HG03045 (cell line): Measurements from ENCODE around the gene LRRTM2.
"Not testable (repeated sequence)": the region's sequence is repeated elsewhere in the genome, so short reads cannot be mapped to it uniquely, and the experiment has no call there.

Experiments
- ATAC-seq: cut with Tn5 transposase; IDR thresholded peaks from one replicate; pipeline ENCODE4 v1.9.1; 2021; ENCODE audit warnings: mild to moderate bottlenecking, moderate library complexity; ENCODE audit not compliant: unreplicated experiment

LRRTM2 gene, protein sequence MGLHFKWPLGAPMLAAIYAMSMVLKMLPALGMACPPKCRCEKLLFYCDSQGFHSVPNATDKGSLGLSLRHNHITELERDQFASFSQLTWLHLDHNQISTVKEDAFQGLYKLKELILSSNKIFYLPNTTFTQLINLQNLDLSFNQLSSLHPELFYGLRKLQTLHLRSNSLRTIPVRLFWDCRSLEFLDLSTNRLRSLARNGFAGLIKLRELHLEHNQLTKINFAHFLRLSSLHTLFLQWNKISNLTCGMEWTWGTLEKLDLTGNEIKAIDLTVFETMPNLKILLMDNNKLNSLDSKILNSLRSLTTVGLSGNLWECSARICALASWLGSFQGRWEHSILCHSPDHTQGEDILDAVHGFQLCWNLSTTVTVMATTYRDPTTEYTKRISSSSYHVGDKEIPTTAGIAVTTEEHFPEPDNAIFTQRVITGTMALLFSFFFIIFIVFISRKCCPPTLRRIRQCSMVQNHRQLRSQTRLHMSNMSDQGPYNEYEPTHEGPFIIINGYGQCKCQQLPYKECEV

DNA sequence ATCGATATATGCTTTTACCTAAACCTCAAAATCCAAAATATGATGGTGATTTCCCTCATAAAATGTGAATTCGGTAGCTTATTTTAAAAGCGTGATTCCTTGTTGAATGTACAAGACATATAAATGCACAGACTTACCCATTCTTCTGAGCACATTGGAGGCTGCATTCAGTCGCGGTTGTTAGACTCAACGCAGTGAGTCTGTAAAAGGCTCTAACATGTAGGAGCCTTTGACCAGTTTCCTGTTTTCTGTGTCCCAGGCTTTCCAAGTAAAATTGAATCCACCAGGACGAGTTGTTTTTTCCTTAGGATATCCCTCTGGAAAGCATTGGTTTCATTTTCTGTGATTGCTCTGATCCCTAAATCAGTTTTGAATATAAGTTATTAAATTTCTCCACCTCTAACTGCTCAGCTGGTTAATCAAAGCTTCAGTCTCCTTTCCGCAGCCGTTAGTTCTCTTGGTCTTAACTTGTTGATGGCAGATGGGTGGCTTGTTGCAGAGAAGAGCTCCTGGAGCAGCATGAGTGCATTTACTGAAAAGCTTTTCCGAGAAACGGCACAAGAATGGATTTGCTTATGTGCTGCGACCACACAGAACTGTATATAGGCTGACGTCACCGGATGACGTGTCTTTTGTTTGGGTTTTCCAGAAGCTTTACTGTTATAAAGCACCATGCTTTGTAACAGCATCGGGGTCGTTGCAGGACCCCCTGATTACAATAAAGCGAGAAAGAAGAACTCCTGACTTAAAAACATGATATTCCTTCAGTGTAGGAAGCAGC, at the start of gene LRRTM2:
Gene LRRTM2 (minus strand): TSS at position 565 of the 781 bp plus-strand sequence. CDS start 424 bp downstream, at position 141.
- ATAC-seq: no peak

DNA sequence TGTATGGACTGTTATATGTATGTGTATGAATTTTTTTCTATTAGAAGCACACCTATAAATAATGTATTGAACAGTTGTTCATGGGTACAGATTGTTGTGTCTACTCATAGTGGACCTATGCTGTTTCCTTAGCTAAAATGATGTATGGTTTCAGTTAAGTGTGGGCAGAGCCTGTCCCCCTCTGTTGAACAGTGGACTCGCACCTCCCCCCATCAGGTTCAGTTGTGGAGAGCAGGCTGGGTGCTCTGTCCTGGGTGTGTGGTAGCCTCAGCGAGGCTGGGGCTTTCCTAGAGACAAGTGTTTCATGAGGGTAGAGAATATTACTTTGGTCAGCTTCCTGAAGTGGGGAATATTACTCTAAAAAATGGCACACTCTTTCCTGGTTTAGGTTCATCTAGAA, 47.4 kb upstream of the LRRTM2 start:
- no peak for ATAC-seq

DNA sequence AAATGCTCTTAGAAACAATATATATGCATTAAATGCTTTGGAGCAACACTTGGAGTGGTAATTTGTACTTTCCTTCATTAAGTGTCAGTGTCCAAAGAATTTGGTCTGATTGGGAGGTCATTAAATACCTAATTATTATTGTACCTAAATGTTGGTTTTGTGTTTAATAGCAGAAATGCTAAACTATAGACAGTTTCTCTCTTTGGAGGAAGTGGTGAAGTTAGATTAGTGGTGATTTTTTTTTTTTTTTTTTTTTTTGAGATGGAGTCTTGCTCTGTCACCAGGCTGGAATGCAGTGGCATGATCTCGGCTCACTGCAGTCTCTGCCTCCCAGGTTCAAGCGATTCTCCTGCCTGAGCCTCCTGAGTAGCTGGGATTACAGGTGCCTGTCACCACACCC, 46.2 kb upstream of the LRRTM2 start:
- not testable (repeated sequence) for ATAC-seq

DNA sequence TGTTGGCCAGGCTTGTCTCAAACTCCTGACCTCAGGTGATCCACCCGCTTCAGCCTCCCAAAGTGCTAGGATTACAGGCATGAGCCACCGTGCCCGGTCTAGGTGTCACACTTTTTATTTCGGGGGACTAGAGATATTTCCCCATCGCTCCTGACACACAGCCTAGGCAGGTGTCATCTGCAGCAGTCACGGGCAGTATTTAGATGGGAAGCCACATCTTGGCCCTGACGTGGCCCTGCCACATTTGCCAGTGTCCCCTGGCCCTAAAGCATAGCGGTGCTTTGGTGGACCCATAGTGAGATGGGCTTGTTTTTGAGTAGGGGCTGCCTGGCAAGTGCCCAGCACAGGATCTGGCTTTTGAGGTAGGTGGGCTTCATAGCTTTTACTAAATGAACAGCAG, 45.0 kb upstream of the LRRTM2 start:
- no peak for ATAC-seq

DNA sequence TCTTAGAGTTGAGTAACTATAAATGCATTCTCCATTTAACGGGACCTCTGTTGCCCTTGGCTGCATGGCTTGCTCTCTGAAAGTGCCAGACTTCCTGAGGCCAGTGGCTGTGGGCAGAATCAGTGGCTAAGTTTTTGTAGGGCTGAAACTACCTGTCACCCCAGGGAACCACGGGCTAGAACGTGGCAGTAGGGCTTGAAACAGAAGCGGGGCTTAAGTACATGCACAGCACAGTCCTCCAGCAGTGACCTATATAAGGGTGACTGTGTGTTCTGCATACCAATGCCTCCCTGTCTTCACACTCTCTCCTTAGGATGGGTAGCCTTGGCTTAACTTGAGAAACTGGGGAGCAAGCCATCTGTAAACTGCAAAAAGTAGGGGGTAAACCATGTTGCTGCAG, 43.6 kb upstream of the LRRTM2 start:
- ATAC-seq: no peak

DNA sequence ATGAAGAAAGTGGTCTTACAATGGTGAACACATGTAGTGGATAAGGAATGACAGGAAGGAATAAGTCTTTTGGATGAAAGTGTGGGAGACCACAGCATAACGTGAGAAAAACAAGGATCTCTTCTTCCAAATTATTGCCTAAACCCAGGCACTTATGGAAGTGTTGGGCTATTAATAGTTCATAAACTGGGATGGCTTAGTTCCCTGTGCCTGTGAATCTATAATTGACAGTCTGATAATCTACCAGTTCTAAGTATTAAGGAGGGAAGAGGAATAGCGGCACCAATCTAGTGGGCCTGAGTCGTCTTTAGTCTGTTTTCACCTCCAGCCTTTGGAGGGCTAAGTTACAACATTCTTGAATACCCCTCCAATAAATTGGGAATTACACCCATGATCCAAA, 39.2 kb upstream of the LRRTM2 start:
- no peak for ATAC-seq

DNA sequence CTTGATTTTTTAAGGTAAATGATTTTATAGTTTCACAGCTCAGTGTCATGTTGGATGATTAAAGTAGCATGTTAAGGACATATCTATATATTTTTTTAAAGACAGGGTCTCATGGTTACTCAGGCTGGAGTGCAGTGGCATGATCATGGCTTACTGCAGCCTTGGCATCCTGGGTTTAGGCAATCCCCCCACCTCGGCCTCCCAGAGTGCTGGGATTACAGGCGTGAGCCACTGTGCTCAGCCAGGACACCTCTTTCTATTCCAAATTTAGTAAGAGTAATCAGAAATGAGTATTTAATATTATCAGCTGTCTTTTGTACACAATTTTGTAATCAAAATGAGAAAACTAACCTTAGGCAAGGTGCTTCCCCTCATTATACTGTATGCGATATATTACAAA, 38.6 kb upstream of the LRRTM2 start:
- no peak for ATAC-seq

DNA sequence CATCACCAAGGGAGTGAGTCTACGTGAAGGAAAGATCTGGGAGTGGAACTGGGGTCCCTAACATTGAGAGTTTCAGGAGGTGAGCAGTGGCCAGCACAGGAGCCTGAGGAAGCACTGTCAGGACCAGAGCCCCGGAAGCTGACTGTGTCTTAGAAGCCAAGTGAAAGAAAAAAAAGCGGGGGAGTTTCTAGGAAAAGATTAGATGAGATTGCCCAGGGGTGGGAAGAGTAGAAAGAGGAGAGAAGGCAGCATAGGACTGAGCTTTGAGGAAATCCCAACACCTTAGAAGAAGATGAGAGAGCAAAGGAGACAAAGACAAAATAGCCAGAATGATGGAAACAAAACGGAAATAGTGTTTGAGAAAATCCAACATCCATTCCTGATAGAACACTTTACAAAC, 37.0 kb upstream of the LRRTM2 start:
- ATAC-seq: no peak

DNA sequence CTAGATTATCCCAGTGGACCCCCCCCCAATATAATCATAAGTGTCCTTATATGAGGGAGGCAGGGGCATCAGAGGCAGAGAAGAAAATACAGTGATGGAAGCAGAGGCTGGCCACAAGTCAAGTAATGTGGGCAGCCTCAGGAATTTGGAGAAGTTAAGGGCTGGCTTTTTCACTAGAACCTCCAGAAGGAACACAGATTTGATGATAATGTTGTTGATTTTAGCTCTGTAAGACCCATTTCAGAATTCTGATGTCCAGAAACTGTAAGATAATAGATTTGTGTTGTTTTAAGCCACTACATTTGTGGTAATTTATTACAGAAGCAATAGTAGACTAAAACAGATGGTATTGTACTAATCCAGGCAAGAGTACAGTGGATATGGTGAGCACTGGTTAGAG, 36.3 kb upstream of the LRRTM2 start:
- ATAC-seq: no peak

DNA sequence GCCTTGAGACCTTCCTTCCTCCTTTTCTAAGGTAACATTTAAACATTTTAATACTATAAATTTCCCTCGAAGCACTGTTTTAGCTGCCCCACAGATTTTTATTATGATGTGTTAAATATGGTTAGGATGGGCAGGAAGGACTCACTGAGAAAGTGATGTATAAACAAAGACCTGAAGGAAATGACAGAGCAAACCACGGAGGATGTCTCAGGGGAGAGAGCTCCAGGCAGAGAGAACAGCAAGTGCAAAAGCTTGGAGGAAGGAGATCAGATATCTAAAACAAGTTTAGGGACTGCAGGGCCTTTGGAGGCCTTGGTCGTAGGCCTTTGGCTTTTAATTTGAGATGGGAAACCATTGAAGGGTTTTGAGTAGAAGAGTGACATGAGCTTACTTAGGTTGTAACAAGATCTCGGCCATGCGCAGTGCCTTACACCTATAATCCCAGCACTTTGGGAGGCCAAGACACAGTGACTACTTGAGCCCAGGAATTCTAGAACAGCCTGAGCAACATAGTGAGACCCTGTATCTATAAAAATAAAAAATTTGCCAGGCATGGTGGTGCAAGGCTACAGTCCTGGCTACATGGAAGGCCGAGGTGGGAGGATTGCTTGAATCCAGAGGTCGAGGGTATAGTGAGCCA, 35.5 kb upstream of the LRRTM2 start:
- ATAC-seq: no peak

DNA sequence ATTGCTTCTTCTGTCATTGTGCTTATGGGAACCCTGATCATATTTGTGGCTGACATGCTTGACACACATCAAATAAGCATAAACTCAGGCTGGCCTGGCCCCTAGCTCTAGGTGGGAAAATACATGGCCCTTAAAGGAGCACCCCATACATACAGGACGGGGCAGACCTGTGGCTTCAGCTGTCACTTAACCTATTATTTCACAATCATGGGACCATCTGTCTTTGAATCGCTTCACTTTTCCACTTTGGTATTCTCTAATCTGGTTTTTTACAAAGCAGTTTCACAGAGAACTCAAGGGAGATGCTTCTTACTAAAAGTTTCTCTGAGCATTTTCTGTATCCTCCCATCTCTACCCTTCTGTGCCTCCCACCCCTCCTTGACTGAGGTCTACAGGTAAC, 34.6 kb upstream of the LRRTM2 start:
- ATAC-seq: no peak

DNA sequence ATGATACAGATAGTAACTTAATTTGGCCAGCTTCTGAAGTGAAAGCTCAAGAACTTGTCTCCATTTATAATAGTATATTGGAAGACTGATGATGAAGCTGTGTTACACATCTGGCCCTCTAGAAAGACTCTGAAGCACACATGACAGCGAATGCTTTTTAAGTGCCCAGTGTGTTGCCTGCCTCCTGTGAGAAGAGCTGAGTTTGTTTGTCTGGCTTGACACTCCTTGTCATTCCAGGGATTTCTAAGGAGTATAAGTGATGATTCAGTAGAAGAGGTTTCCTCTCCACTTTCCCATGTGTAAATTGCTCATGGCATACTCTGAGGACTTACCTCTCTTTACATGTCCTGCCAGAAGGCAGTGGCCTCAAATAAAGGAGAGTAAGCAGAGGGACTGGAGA, 30.4 kb upstream of the LRRTM2 start:
- no peak for ATAC-seq

DNA sequence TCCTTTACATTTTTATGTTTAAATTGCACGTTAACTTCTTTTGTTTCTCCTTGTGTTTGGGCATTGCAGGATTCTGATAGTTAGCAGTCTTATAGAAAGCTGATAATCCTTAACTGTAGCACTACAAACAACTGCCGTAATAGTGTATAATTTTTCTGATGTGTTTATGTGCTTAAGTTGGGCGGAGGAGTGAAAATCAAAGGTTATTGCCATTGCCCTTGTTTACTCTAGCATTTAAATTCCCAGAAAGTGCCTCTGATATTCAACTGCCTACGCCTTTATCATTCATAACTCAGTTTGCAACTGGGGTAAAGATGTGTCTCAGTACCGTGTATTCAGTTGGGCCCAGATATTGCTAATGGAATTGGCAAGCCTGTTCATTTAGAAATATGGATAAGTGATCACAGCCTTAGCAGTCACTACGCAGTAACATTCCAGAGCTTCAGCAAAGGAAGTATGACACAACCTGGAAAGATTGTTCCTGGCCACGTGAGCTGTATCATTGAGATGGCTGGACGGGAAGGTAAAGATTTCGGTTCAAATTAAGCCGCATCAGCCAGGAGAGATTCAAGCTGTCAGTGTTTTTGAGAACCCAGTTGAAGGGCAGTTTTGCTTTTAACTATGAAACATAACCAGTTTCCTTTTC, 28.1 kb upstream of the LRRTM2 start:
- no peak for ATAC-seq

DNA sequence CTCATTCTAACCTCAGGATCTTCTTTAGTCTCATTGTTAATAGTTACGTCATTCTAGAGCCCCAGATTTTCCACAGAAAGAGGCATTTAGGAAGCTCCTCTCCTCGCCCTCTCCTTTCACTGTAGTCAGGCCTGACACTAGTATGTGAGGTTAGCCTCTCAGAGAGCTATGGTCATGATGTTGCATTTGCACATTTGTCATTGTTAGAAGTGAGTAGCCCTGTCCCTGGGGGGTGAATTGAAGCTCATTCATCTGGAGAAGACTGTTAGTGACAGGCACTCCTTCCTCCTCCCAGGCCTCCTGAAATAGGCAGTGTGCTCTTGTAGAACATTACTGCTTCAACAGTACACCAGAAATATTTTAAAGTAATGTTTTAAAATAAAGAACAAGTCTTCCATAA, 26.6 kb upstream of the LRRTM2 start:
- no peak for ATAC-seq

DNA sequence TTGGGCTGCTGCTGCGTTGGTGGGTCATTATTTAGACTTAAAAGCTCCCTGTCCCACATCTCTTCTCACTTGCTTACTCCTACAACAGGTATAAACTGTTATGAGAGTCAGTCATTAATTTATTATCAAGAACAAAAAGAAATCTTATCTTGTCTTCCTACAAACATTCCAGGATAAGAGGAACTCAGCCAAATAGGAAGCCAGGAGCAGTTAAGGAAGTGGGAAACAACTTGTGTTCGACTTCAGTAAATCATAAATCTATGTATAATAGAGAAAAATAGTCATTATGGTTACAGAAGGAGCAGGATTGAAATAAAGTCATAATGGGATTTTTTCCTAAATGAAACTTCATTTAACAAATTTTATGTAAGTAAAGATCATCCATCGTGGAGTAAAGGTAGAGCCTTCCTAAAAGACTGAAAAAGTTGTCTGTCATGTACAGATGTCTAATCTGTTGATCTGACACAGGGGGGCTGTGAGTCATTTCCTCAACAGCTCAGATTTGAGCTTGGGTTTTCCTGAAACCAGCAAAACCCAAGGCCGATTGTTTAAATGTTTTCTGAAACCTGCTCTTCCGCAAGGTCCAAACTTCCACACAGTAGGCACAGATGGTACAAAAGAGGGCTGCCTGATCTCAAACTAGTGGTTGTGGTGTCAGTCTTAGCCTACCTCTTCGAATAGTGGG, 25.3 kb upstream of the LRRTM2 start:
- no peak for ATAC-seq

DNA sequence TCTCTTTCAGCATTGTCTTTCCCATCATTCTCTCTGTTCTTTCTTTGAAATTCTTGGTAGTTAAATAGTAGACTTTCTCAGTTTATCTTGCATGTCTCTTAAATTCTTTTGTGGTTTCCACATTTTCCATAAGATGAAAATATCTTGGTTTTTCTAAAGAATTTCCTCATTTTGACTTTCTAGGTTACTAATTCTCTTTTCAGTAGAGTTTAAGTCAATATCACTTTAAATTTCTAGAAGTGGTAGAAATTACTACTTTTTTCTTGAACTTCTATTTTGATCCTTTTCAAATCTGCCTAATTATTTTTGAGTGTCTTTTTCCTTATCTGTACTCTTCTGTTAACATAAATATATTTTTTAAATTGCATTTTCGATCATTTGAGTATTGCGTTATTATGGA, 23.6 kb upstream of the LRRTM2 start:
- ATAC-seq: no peak

DNA sequence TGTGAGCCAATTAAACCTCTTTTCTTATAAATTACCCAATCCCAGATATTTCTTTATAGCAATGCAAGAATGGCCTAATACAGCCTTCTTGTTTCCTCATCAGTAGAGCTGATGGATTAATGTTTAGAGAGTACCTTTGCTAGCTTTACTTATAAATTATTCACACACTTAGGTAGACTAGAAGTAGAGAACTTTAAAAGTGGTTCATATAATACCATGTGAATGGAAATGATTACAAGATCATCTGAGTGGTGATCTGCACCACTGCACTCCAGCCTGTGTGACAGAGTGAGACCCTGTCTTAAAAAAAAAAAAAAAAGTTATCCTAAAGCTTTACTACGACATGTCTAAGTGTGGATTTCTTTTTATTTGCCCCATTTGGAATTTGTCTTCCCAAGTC, 23.2 kb upstream of the LRRTM2 start:
- no peak for ATAC-seq

DNA sequence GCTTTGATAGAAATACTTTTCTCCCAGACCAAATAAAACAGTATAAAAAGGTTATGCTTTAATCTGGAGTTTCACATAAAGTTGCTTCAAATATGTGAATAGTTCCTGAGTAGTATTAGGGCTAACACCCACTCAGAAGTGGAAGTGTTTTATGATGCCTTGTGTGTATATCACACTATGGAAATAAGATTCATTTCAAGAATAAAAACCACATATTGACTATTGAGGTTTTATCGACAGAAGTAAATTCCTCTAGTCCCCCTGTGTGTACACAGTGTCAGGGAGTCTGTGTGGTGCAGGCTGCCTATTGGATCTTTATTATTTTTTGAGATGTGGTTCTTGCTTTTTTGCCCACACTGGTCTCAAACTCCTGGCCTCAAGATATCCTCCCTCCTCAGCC, 20.8 kb upstream of the LRRTM2 start:
- ATAC-seq: no peak

DNA sequence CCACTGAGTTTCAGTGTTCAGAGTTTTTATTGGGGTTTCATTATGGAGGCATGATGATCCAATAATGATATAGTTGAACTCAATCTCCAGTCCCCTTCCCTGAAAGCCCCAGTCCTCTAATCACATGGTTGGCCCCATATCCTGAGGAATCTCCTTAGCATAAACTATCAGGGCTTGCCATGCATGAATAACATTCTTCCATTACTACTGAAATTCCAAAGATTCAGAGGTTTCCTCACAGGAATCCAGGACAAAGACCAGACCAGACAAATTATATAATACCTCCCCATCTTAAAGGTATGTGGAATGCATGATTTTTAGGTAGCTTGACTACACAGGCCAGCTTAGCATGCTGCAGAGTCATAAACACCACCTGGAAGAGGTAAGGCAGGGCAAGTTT, 15.5 kb upstream of the LRRTM2 start:
- no peak for ATAC-seq

DNA sequence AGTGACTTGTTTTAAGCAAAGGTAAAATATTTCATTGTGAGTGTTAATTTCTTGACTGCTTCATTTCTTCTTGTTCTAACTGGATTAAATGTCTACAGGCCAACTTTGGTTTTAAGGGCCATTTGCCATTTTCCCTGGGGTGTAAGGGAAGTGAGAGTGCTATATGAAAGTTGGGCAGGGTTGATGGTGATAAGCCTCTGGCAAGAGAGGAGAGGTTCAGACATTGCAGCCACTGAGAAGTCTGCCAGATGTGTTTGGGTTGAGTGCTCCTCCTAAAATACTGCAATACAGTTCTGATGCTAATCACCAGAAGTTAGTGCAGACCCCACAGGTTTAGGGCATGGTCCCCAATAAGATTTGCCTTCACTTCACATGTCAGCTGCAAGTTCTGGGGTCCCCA, 14.9 kb upstream of the LRRTM2 start:
- ATAC-seq: no peak

DNA sequence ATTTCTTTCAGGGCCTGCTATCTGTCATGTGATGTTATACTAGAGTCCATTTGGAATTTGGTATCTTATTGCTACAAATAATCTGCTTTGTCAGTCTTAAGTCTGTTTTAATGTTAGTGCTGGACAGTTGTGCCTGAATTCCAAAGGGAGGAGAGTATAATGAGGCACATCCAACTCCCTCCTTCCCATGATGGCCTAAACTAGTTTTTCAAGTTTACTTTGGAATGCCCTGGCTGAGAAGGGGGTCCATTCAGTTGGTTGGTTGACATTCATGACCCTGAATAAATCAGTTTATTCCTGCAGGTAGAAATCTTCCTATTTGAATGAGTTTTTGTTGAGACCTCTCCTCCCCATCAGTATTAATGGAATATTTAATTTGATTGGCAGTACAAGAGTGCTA, 9.4 kb upstream of the LRRTM2 start:
- ATAC-seq: no peak
